Measurements from ENCODE around the gene SLC4A4.

SLC4A4 gene

DNA sequence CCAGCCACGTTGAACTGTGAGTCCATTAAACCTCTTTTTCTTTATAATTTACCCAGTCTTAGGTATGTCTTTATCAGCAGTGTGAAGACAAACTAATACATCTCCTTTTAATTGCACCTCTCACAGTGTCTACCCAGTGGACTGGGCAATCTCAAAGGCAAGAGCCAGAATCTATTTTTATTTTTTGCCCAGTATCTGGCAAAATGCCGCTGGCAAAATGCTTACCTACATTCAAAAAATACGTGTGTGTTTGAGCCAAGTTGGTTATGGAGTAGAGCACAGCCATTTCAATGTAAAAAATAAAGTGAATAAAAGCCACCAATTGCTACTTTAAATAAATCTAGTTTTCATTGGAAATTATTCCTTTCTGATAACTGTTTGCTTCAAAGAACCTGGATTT, 245.2 kb downstream of the SLC4A4 start:
- H3K4me3 ChIP-seq, result no peak overlapping the region

DNA sequence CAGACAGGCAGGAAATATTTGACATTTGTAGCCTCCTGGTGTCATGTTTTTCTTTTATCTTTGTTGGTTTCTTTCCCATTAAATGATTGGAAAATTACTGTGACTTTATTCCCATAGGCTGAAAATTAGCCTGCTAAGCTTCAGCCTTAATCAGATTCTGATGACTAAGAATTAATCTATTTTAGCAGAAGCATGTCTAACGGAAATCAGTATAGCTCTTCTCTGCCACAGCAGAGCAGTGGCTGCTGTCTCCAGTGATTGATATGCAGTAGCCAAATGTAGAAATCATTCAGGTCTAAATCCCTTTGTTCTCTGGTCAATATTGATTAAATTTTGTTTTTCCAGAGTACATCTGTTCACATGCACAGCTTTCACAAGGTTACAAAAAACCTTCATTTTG, 245.8 kb downstream of the SLC4A4 start:
- no peak overlapping the region for H3K4me3 ChIP-seq

More for the DNA sequence above, 245.2 kb downstream of the SLC4A4 start:
- H3K27ac ChIP-seq, result no peak overlapping the region

DNA sequence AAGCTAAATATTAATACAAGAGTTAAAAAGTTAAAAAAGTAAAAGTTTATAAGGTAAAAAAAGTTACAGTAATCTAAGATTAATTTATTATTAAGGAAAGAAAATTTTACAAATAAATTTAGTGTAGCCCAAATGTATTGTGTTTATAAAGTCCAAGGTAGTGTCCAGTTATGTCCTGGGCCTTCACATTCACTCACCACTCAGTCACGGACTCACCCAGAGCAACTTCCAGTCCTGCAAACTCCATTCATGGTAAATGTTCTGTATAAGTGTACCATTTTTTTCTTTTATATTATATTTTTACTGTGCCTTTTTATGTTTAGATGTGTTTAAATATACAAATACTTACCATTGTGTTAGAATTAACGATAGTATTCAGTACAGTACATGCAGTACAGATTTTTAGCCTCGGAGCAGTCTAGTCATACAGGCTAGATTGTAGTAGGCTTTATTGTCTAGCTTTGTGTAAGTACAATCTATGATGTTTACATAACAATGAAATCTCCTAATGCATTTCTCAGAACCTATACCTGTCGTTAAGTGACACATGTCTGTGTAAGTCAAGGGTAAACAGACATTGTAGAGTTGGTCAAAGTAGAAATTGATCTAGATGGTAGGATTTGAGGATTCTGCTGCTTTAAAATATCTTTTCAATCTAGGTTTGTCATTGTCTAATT, 247.4 kb downstream of the SLC4A4 start:
- H3K4me3 ChIP-seq, result no peak overlapping the region
- H3K27ac ChIP-seq, result no peak overlapping the region

More for the DNA sequence above, 245.8 kb downstream of the SLC4A4 start:
- H3K27ac ChIP-seq, result no peak overlapping the region

GRCh38 chr4:71587995-71588394, 249.2 kb downstream of the SLC4A4 start:
- Histone ChIP-seq H3K27ac (no peak overlapping the region), H3K4me3 (no peak overlapping the region)

GRCh38 chr4:71592793-71593192, 254.0 kb downstream of the SLC4A4 start:
- H3K4me3 ChIP-seq, result no peak overlapping the region
- no peak overlapping the region for H3K27ac ChIP-seq

DNA sequence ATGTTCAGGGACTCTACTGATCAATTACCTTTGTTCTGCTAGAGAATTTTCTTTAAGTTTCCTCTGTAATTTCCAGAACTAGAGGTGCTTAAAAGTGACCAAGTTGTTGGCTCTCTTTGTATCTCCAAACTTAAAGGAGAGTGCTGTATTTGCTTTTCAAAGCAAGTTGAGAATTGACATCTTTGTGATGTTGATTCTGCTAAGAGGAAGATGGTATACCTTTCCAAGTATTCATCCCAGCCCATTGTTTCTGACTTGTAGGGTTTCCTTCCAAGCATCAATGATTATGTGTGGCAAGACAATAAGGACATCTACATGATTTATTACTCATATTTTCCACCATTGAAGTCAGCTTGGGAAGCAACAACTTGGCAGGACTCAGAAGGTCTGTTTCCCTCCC, 254.5 kb downstream of the SLC4A4 start:
- Histone ChIP-seq H3K4me3 (no peak overlapping the region), H3K27ac (no peak overlapping the region)

DNA sequence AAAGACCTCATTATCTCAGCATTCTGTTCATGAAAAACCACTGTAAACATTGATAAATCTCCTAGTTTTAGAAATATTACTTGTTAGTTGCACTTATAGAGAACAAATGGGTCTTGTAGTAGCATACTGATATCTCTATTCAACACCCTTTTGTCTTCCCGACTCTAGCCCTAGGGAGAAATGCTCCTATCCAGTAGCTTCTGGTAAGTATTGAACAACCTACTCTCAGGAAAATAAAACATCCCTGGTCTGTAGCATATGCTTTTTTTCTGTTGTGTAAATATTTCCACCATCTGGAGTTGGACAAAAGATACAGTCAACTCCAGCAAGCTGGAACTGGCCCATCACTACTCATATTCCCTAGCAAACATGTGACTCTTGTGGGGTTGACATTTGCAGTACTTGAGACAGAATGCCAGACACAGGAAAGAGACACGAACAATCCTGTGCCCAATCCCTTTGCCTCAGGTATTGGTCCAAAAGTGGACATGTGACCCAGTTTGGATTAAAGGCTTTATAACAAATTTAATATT, 256.8 kb downstream of the SLC4A4 start:
- H3K27ac ChIP-seq, result no peak overlapping the region
- H3K4me3 ChIP-seq, result no peak overlapping the region

DNA sequence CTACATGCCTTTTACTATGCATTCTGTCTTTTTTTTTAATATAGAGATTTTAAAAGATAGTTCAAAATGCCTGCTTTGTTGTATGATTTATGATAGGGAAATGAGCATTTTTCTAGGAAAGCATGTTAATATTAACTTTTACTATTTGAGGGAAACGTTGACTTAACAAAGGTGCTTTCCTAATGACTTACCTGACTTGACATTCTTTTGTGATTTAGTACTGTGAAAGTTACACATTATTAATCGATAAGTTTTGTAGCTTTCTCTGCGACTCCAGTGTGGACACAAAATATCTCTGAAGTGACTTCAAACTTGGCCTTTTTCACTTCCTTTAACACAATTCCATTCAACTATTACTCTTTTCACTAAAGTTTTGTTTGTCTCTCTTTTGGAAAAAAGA, 260.8 kb downstream of the SLC4A4 start:
- no peak overlapping the region for H3K27ac ChIP-seq
- no peak overlapping the region for H3K4me3 ChIP-seq

DNA sequence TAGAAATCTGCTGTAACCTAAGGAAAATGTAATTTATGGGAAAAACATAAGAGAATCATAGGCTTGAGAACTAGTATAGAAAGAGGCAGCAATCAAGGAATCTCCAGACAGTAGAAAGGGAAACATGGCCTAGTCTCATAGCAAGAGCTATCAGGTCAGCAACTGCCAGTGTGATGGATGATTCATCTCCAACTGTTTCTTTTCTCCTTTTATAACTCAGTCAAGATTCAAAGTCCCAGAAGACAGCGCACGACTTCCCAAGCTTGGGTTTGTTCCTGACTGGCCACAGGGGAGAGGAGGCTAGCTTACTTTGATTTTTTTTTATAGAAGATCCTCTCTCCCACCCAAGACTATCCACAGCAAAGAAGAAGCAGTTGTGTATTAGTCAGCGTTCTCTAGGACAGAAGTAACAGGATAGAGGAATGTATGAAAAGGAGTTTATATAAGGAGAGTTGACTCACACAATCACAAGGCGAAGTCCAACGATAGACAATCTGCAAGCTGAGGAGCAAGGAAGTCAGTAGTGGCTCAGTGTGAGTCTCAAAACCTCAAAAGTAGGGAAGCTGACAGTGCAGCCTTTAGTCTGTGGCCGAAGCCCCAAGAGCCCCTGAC, 263.6 kb downstream of the SLC4A4 start:
- H3K4me3 ChIP-seq, result no peak overlapping the region
- H3K27ac ChIP-seq, result no peak overlapping the region

- H3K27ac ChIP-seq, result no peak overlapping the region
- no peak overlapping the region for H3K4me3 ChIP-seq
Observed at GRCh38 chr4:71604785-71605184, 266.0 kb downstream of the SLC4A4 start.

GRCh38 chr4:71607109-71607508, 268.3 kb downstream of the SLC4A4 start:
- H3K27ac ChIP-seq, result no peak overlapping the region

GRCh38 chr4:71607780-71608677, 269.2 kb downstream of the SLC4A4 start:
- Histone ChIP-seq H3K4me3 (no peak overlapping the region), H3K27ac (no peak overlapping the region)

More at GRCh38 chr4:71607109-71607508, 268.3 kb downstream of the SLC4A4 start:
- H3K4me3 ChIP-seq, result no peak overlapping the region

- H3K4me3 ChIP-seq, result no peak overlapping the region
- no peak overlapping the region for H3K27ac ChIP-seq
Observed at GRCh38 chr4:71608678-71609071, 269.9 kb downstream of the SLC4A4 start.

GRCh38 chr4:71609167-71609566, 270.3 kb downstream of the SLC4A4 start:
- H3K27ac ChIP-seq, result no peak overlapping the region

GRCh38 chr4:71609651-71610050, 270.8 kb downstream of the SLC4A4 start:
- Histone ChIP-seq H3K4me3 (no peak overlapping the region), H3K27ac (no peak overlapping the region)

More at GRCh38 chr4:71609167-71609566, 270.3 kb downstream of the SLC4A4 start:
- H3K4me3 ChIP-seq, result no peak overlapping the region

GRCh38 chr4:71614621-71615020, 275.8 kb downstream of the SLC4A4 start:
- H3K4me3 ChIP-seq, result no peak overlapping the region
- no peak overlapping the region for H3K27ac ChIP-seq

DNA sequence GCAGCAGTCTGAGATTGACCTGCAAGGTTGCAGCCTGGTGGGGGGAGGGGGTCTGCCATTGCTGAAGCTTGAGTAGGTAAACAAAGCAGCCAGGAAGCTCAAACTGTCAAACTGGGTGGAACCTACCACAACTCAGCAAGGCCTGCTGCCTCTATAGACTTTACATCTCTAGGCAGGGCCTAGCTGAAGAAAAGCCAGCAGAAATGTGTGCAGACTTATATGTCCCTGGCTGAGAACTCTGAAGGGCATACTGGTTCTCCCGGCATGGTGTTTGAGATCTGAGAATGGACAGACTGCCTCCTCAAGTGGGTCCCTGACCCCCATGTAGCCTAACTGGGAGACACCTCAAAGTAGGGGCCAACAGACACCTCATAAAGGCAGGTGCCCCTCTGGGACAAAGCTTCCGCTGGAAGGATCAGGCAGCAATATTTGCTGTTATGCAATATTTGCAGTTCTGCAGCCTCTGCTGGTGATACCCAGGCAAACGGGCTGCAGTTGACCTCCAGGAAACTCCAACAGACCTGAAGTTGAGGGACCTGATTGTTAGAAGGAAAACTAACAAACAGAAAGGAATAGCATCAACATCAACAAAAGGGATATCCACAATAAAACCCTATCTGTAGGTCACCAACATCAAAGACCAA, 277.5 kb downstream of the SLC4A4 start:
- Histone ChIP-seq H3K4me3 (no peak overlapping the region), H3K27ac (no peak overlapping the region)

Data from skin epidermis (tissue), 12 donors.